HepG2 (cell line): ENCODE results near the gene MPO. TPM values are rescaled to one million over a fixed set of nuclear protein-coding genes. Genes with fewer than 3 reads are reported as not detected.

ENCODE experiments used
- AKNA ChIP-seq: sonication (generic); formaldehyde crosslinking; IDR thresholded peaks from 2 replicates; pipeline ENCODE4 v1.4.0; 2020; ENCODE audit warnings: missing genetic modification reagents, borderline replicate concordance
- ESRRA ChIP-seq: sonication (generic); formaldehyde crosslinking; IDR thresholded peaks from 2 replicates; pipeline ENCODE4 v1.5.1; 2020; ENCODE audit warnings: mild to moderate bottlenecking, low read depth, missing genetic modification reagents
- GTF2F1 ChIP-seq: fragments of 150-350 bp; IDR thresholded peaks from 2 replicates; pipeline ENCODE4 v1.6.1; 2014; ENCODE audit warnings: low read length
- HOXA5 ChIP-seq: sonication (generic); formaldehyde crosslinking; IDR thresholded peaks from 2 replicates; pipeline ENCODE4 v1.4.0; 2020; ENCODE audit warnings: missing genetic modification reagents
- KAT8 ChIP-seq: IDR thresholded peaks from 2 replicates; pipeline ENCODE4 v1.6.1; 2016; ENCODE audit warnings: missing genetic modification reagents, missing compliant biosample characterization
- REL ChIP-seq: sonication (generic); formaldehyde crosslinking; conservative IDR thresholded peaks from 2 replicates; pipeline ENCODE4 v1.8.0; 2022; ENCODE audit warnings: mild to moderate bottlenecking, missing genetic modification reagents, moderate library complexity
- REPIN1 ChIP-seq: sonication (generic); formaldehyde crosslinking; IDR thresholded peaks from 2 replicates; pipeline ENCODE4 v1.8.0; 2022; ENCODE audit warnings: missing genetic modification reagents, low read depth, mild to moderate bottlenecking, borderline replicate concordance
- TBP ChIP-seq: sonication (generic); formaldehyde crosslinking; IDR thresholded peaks from 2 replicates; pipeline ENCODE4 v1.5.0; 2020; ENCODE audit warnings: missing genetic modification reagents
- TBX3 ChIP-seq: fragments of 450-650 bp; IDR thresholded peaks from 2 replicates; pipeline ENCODE4 v1.6.1; 2017; ENCODE audit warnings: antibody characterized with exemption, mild to moderate bottlenecking, inconsistent platforms, borderline replicate concordance
- ZC3H4 ChIP-seq: sonication (generic); formaldehyde crosslinking; IDR thresholded peaks from 2 replicates; pipeline ENCODE4 v1.4.0; 2020; ENCODE audit warnings: missing genetic modification reagents, borderline replicate concordance
- ZFP91 ChIP-seq: sonication (generic); formaldehyde crosslinking; IDR thresholded peaks from 2 replicates; pipeline ENCODE4 v1.9.0; 2022; ENCODE audit warnings: missing genetic modification reagents, mild to moderate bottlenecking, borderline replicate concordance
- ZNF251 ChIP-seq: sonication (generic); formaldehyde crosslinking; IDR thresholded peaks from 2 replicates; pipeline ENCODE4 v1.9.0; 2021; ENCODE audit warnings: mild to moderate bottlenecking, missing genetic modification reagents
- ZNF556 ChIP-seq: sonication (generic); formaldehyde crosslinking; IDR thresholded peaks from 2 replicates; pipeline ENCODE4 v1.4.0; 2020; ENCODE audit warnings: mild to moderate bottlenecking, missing genetic modification reagents, borderline replicate concordance
- ZNF564 ChIP-seq: sonication (generic); formaldehyde crosslinking; IDR thresholded peaks from 2 replicates; pipeline ENCODE4 v1.8.1; 2023; ENCODE audit warnings: mild to moderate bottlenecking, missing genetic modification reagents
- ZNF574 ChIP-seq: sonication (generic); formaldehyde crosslinking; IDR thresholded peaks from 2 replicates; pipeline ENCODE4 v1.4.0; 2020; ENCODE audit warnings: missing genetic modification reagents
- ZNF780A ChIP-seq: sonication (generic); formaldehyde crosslinking; IDR thresholded peaks from 2 replicates; pipeline ENCODE4 v1.8.0; 2022; ENCODE audit warnings: mild to moderate bottlenecking, missing genetic modification reagents, moderate library complexity
- ZNF800 ChIP-seq: sonication (generic); formaldehyde crosslinking; IDR thresholded peaks from 2 replicates; pipeline ENCODE4 v1.4.0; 2020; ENCODE audit warnings: missing genetic modification reagents
- ZNF839 ChIP-seq: sonication (generic); formaldehyde crosslinking; IDR thresholded peaks from 2 replicates; pipeline ENCODE4 v1.4.0; 2020; ENCODE audit warnings: missing genetic modification reagents, mild to moderate bottlenecking, borderline replicate concordance
- ZNF879 ChIP-seq: sonication (generic); formaldehyde crosslinking; IDR thresholded peaks from 2 replicates; pipeline ENCODE4 v1.8.1; 2023; ENCODE audit warnings: missing genetic modification reagents
- polyA plus RNA-seq, 8 experiments: library from polyadenylated mRNA; depleted of rRNA in 3 of 8; stranded (reverse) in 7 of 8; unstranded in 1 of 8; fragments of >200 nt; fragmentation: Illumina TruSeq in 4 of 8; extraction: Trizol in 4 of 8; gene quantifications; 2 replicates each; pipeline versions ENCODE4 v1.2.1 to v1.2.3, GENCODE V29; 2011 to 2016; ENCODE audit warnings: low read depth in 4 of 8, missing spikeins in 1 of 8, mixed read lengths in 1 of 8; ENCODE audit not compliant: insufficient read depth in 1 of 8
- total RNA-seq, 5 experiments: library from RNA; depleted of rRNA; stranded (reverse); fragments of >200 nt; fragmentation: Illumina TruSeq; extraction: Trizol; gene quantifications; 2 replicates each; pipeline ENCODE4 v1.2.3, GENCODE V29; 2016; ENCODE audit warnings: low read depth in 1 of 5

Gene MPO
- total and polyA plus RNA-seq, 2 of the 13 experiments (the other 11 are each of a cell fraction or from before 2014, with no cell fraction given) = not detected

- no peak for TF ChIP-seq ZNF879 (CRISPR knock-in tag)
- TF ChIP-seq HOXA5 (CRISPR knock-in tag) = no peak
- no peak for TF ChIP-seq TBP (CRISPR knock-in tag)
- TF ChIP-seq AKNA (CRISPR knock-in tag) = no peak
- no peak for TF ChIP-seq ZC3H4 (CRISPR knock-in tag)
- TF ChIP-seq TBX3 = no peak
- TF ChIP-seq KAT8 (CRISPR knock-in tag) = no peak
- TF ChIP-seq ESRRA (CRISPR knock-in tag) = no peak
- no peak for TF ChIP-seq ZNF556 (CRISPR knock-in tag)
- TF ChIP-seq ZNF251 (CRISPR knock-in tag) = no peak
- TF ChIP-seq ZNF574 = 0 out of 2 replicates have a peak, but pooled peaks have one; percentile 24
- peak; percentile 84 for TF ChIP-seq ZNF800 (CRISPR knock-in tag)
- TF ChIP-seq GTF2F1 = no peak
- TF ChIP-seq REPIN1 (CRISPR knock-in tag) = no peak
- TF ChIP-seq ZNF839 (CRISPR knock-in tag) = no peak
- no peak for TF ChIP-seq ZNF780A
- no peak for TF ChIP-seq ZFP91 (CRISPR knock-in tag)
- no peak for TF ChIP-seq ZNF564 (CRISPR knock-in tag)
- TF ChIP-seq REL (CRISPR knock-in tag) = no peak
Measured at GRCh38 chr17:58279016-58279711, 1.6 kb downstream of the MPO start (continued).
